Colonic mucosa (tissue), 4 donors: ENCODE data around the gene TMCC1. TPM values are rescaled to one million over a fixed set of nuclear protein-coding genes. Genes with fewer than 3 reads are reported as not detected.

Experiments
- DNase-seq: peaks from one replicate; pipeline ENCODE4 v3.0.0-alpha.2; 2020
- H3K27ac ChIP-seq: fragments of 200-600 bp; one replicate; pipeline ENCODE4 v1.8.0; 2021
- H3K27me3 ChIP-seq: fragments of 200-600 bp; one replicate; pipeline ENCODE4 v1.8.0; 2021
- H3K36me3 ChIP-seq: fragments of 200-600 bp; one replicate; pipeline ENCODE4 v1.8.0; 2021
- H3K4me1 ChIP-seq: fragments of 200-600 bp; one replicate; pipeline ENCODE4 v1.8.0; 2021; ENCODE audit warnings: mild to moderate bottlenecking
- H3K4me3 ChIP-seq: fragments of 200-600 bp; one replicate; pipeline ENCODE4 v1.8.0; 2021
- H3K9ac ChIP-seq, 2 donors: one replicate each; pipeline ENCODE4 v1.7.0; 2013; ENCODE audit warnings: control low read depth in 2 of 2, low read depth in 2 of 2, low read length in 2 of 2
- H3K9me3 ChIP-seq: fragments of 200-600 bp; one replicate; pipeline ENCODE4 v1.8.0; 2021
- intact Hi-C: fragments of 100-400 bp; cut with DNase I; formaldehyde crosslinking; loops from one replicate; pipeline ENCODE4 v1.14.1; 2022
- total RNA-seq, 2 donors: library from RNA; stranded (reverse); fragmentation: NEBNext Ultra II Directional in 1 of 2; extraction: Animal tissue kit (Norgen Biotek cat#: 25700) in 1 of 2; gene quantifications; one replicate each; pipeline ENCODE4 v1.2.1, GENCODE V29; 2021
- TF ChIP-seq, protein P1 (sequence below): fragments of 200-600 bp; IDR thresholded peaks from one replicate; pipeline ENCODE4 v1.8.0; 2022; ENCODE audit warnings: antibody characterized with exemption, mild to moderate bottlenecking
- donor health status: healthy.
- donor health status: DM: no; HTN: no; CAD: no.
- donor health status: DM: no; HTN: no; CAD: no.

The TMCC1 gene
- total RNA-seq, 2 donors from 2014 or later: 23.2 to 32.8 TPM

DNA sequence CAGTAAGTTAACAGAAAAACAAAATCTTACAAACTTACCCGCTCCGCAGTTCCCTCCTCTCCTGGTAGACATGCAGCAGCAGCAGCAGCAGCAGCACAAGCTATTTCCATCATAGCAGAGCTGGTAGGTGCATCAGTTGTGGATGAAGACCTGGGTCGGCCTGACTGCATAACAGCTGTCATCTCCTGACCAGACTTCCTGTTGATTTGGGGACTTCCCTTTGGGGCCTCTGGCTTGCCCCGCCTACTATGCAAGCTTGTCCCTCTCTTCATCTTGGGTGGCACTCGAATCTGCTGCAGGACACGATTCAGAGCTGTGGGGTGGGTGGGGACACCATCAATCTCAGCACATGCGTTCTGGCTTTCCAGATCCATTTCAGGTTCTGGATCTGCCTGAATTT lies 65.7 kb downstream of the TMCC1 start:
- TF ChIP-seq, protein P1, sequence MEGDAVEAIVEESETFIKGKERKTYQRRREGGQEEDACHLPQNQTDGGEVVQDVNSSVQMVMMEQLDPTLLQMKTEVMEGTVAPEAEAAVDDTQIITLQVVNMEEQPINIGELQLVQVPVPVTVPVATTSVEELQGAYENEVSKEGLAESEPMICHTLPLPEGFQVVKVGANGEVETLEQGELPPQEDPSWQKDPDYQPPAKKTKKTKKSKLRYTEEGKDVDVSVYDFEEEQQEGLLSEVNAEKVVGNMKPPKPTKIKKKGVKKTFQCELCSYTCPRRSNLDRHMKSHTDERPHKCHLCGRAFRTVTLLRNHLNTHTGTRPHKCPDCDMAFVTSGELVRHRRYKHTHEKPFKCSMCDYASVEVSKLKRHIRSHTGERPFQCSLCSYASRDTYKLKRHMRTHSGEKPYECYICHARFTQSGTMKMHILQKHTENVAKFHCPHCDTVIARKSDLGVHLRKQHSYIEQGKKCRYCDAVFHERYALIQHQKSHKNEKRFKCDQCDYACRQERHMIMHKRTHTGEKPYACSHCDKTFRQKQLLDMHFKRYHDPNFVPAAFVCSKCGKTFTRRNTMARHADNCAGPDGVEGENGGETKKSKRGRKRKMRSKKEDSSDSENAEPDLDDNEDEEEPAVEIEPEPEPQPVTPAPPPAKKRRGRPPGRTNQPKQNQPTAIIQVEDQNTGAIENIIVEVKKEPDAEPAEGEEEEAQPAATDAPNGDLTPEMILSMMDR: no peak
- no peaks in the 10 kb centered on the region for H3K27me3 ChIP-seq
- intact Hi-C loops: loop anchor here (5.0 kb wide), 4 partner anchors 105 to 335 kb away; no protein-coding TSS in a partner anchor
- DNase-seq: no peak
- H3K9me3 ChIP-seq: no peaks in the 10 kb centered on the region
- no peaks in the 10 kb centered on the region for H3K4me1 ChIP-seq
- H3K36me3 ChIP-seq: no peaks in the 10 kb centered on the region
- no peak overlapping the region for H3K27ac ChIP-seq
- H3K9ac ChIP-seq: no peak overlapping the region
- no peak overlapping the region for H3K4me3 ChIP-seq

DNA sequence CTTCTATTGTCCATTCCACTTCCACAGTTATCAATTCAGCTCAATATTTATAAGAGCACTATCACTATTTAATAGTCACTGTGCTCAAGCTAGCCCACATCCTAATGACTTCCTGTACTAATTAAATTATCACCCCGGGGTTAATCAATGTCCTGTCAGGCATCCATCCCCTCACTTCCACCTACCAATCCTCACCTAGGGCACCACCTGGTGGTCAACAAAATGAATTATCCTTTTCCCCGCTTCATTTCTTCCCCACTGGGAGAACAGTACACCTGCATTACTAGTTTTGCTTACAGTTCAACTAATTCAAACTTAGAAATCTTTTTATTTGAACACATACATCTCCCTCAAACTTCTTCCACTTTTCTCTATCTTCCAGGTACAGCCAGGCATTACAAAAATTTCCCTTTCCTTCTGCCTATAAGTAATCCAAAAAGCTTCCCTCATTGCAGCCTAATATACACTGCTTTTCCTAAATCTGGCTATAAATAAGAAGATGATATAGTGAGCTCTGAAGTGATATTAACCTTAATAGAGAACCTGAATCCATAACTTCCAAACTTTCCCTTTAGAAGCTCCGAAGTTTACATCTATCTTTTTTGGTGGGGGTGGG lies 68.5 kb downstream of the TMCC1 start:
- TF ChIP-seq, protein P1: peak; percentile 62
- no peaks in the 10 kb centered on the region for H3K27me3 ChIP-seq
- H3K4me1 ChIP-seq: no peaks in the 10 kb centered on the region
- peak; percentile 62 for DNase-seq
- no peaks in the 10 kb centered on the region for H3K9me3 ChIP-seq
- intact Hi-C loops: loop anchor here (5.0 kb wide), 4 partner anchors 107 to 333 kb away; no protein-coding TSS in a partner anchor
- no peak overlapping the region for H3K4me3 ChIP-seq
- no peaks in the 10 kb centered on the region for H3K36me3 ChIP-seq
- no peak overlapping the region for H3K9ac ChIP-seq
- no peak overlapping the region for H3K27ac ChIP-seq

DNA sequence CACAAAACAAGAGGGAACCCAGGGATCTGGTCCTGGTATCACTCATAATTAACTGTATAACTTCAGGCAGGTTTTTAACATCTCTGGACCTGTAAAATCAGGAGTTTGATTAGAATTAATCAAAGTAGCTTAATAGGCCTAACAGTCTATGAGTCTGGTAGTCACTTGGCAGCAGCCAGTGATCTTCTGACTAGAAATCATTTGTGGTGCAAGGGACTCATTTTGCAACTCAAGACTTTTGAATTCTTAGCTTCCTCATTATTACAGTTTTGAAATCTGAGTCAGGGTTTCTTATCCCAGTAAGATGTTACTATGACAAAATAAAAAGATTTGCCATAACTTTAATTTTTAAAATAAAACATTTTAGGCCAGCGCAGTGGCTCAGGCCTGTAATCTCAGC lies 70.8 kb downstream of the TMCC1 start:
- H3K9ac ChIP-seq: no peak overlapping the region
- H3K4me1 ChIP-seq: no peaks in the 10 kb centered on the region
- TF ChIP-seq, protein P1: no peak
- H3K27ac ChIP-seq: no peak overlapping the region
- H3K9me3 ChIP-seq: no peaks in the 10 kb centered on the region
- no peak for DNase-seq
- no peaks in the 10 kb centered on the region for H3K27me3 ChIP-seq
- H3K4me3 ChIP-seq: no peak overlapping the region
- intact Hi-C loops: no loop called here
- H3K36me3 ChIP-seq: no peaks in the 10 kb centered on the region

DNA sequence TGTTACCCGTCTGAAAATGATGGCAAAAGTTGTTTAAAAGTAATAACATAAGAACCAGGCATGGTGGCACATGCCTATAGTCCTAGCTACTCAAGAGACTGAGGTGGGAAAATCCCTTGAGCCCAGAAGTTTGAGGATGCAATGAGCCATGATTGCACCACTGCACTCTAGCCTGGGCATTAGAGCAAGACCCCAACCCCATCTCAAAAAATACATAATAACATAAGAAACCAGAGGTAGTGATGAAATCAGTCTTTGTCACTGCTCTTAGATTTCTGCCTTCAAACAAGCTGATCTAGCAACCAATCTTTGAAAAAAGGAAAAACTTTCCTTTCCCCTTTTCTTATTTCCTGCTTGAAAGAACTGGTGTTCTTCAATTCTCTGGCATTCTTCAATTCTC lies 71.3 kb downstream of the TMCC1 start:
- DNase-seq: no peak
- intact Hi-C loops: no loop called here
- no peaks in the 10 kb centered on the region for H3K4me1 ChIP-seq
- TF ChIP-seq, protein P1: no peak
- no peaks in the 10 kb centered on the region for H3K27me3 ChIP-seq
- no peaks in the 10 kb centered on the region for H3K9me3 ChIP-seq
- no peak overlapping the region for H3K9ac ChIP-seq
- no peaks in the 10 kb centered on the region for H3K36me3 ChIP-seq
- no peak overlapping the region for H3K4me3 ChIP-seq
- H3K27ac ChIP-seq: no peak overlapping the region

DNA sequence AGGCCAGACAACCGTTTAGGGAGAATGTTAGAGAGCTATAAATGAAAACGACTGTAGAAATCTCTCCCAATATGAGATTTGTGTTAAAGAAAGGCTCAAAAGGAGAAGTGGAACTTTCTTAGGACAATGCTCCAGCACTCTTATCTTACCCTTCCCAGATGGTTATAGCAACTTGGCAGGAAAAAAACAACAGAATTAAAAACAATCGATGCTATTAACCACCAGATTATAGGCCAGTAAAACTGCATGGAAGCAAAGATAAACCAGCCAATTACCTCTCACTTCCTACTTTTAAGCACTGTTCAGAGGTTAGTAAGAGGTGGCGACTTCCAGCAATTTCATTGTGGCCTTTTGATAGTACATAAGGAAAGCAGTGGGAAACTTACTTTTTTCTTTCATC lies 72.9 kb downstream of the TMCC1 start:
- no peak for DNase-seq
- H3K4me1 ChIP-seq: no peaks in the 10 kb centered on the region
- no peak overlapping the region for H3K9ac ChIP-seq
- H3K27me3 ChIP-seq: no peaks in the 10 kb centered on the region
- intact Hi-C loops: no loop called here
- no peaks in the 10 kb centered on the region for H3K36me3 ChIP-seq
- H3K4me3 ChIP-seq: no peak overlapping the region
- H3K9me3 ChIP-seq: no peaks in the 10 kb centered on the region
- TF ChIP-seq, protein P1: no peak
- no peak overlapping the region for H3K27ac ChIP-seq
